ELR (cell line): ENCODE data around the gene YIPF3.
"Not testable (repeated sequence)": the region's sequence is repeated elsewhere in the genome, so short reads cannot be mapped to it uniquely, and the experiment has no call there.

Experiments
- DNase-seq: peaks from one replicate; pipeline ENCODE4 v3.0.0-alpha.2; 2015; ENCODE audit warnings: low read depth

Gene YIPF3

GRCh38 chr6:43509142-43509983, 7.4 kb downstream of the YIPF3 start:
- DNase-seq = peak; percentile 29

DNA sequence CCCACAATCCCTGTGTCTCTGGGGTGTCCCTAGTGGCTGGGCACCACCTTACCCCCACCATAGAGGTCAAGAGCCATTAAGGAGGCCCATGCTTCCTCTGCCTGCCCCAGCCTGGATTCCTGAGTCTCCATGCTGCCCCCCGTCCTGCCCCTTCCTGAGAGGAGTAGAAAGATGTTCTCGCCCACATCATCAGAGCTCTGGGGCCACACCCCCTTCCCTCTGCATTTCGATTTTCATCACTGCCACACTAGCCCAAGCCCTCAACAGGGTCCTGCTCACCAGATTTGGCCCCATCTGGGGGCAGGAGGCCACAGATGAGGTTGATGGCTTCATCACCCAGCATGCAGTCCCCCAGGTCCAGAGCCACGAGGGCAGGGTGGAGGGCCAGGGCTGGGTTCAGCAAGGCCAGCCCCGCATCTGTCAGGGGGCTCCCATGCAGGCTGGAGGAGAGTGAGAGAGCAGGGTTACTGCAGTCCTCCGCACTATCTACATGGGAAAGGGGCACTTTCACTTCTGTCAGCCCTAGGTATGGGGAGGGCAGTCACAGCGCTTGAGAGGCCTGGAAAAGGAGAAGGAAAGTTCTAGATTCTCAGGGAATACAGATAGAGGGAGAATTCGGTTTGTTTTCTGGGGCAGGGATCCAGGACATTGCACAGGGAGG, 8.1 kb downstream of the YIPF3 start:
- no peak for DNase-seq

DNA sequence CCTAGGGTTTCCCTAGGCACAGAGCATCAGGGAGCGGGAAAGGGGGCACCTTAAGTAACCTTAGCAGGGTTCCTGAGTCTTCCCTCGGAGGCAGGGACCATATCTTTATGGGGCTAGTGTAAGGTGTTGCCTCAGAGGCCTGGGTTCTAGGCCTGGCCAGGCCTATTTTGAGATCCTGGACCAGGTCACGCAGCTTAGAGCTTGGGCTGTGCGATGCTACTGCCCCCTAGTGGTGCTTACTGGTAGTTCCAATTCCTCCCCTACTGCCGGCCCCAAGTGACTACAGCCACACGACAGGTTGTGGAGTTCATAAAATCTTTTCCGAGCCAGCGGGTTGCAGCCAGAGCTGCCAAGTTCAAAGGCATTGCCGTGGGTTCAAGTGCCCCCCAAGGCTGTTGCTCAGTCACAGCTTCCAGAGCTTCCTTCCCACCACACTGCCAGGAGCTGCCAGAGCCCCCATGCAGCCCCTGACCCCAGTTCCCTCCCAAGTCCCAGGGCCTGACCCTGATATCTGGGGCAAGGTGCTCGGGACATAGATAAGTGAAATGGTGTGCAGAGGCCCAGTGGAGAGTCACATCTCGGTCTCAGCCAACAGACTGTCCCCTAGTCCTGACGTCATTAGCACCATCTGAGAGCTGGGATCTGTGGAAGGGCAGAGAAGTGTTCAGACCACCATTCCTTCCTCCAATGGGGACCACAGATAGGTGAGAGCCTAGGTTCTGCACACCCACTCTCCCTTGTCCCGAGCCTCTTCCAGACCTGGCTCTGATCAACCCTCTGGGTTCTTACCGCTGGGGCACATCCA, 9.9 kb downstream of the YIPF3 start:
- DNase-seq = peak; percentile 84

DNA sequence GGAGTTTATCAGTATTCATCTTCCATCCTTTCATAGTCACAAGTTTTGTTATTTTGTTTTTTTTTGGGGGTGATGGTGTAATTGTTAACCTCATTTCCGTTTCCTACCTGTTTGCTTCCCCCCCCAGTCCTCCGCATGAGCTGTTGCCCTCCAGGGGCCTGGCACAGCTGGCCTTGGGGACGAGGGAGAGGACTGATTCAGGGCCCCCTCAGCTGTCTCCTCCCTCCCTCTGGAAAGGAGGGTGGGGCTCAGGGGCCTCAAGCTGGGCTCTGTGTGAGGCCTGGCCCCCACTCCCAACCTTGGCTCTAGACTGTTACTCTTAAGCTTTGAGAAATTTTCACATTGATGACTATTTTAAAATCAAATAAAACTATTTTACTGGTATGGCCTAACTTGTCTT, 10.6 kb downstream of the YIPF3 start:
- no peak for DNase-seq

DNA sequence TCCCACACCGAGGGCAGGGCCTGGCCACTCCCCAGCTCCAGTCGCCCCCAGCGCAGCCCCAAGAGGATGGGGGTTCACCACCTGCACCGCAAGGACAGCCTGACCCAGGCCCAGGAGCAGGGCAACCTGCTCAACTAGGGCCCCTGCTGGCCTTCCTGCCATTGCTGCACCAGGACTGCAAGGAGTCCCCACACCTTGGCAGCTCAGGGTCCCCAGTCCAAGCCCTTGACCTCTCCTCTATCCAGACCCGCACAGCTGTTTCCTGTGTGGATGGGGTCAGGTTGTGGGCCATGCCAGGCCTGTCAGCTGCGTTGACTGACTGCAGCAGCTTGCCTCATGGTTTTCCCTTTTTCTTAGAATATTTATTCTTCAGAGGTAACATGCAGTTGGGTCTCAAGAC, 11.0 kb downstream of the YIPF3 start:
- DNase-seq = no peak

- no peak for DNase-seq
Observed at GRCh38 chr6:43504756-43505593, 11.8 kb downstream of the YIPF3 start.

- DNase-seq = no peak
Observed at GRCh38 chr6:43503443-43503842, 13.3 kb downstream of the YIPF3 start.

DNA sequence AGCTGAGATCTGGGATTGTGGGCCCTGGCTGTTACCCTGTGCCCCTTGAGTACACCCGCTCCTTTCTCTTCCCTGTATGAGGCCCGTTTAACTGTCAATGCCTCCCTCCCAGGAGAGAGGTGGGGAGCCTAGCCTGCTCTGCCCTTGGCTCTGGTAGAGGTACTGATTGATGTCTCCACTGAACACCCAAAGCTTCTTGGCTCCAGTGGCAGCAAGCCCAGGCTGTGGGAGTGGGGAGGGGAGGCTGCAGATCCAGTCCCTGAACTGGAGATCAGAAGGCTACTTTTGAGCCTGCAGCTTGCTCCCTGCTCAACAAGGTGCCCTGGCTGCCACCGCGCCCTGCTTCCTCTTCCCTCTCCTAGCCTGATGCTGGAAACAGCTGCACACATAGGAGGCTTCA, 14.1 kb downstream of the YIPF3 start:
- DNase-seq = no peak

- DNase-seq = no peak
Observed at GRCh38 chr6:43500921-43501320, 15.8 kb downstream of the YIPF3 start.

GRCh38 chr6:43499028-43499815, 17.5 kb downstream of the YIPF3 start:
- DNase-seq = no peak

GRCh38 chr6:43498291-43498690, 18.4 kb downstream of the YIPF3 start:
- DNase-seq = not testable (repeated sequence)

DNA sequence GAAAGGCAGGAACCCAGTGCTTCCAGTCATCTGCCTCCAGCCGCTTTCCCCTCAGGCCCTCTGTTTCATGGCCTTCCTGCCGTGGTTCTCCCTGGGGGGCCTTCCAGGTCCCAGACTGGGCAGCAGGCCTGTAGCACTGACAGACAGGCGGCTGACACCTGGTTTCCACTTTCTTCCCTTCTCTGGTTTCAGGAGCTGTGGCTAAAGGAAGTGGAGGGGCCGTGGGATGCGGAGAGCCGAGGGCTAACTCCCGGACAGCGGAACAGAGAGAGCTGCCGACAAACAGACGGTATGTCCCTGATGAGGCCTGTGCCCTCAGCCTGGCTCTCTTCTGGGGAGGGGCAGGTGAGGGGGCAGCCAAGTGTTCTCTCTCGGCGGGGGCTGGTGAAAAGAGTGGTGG, 19.0 kb downstream of the YIPF3 start:
- no peak for DNase-seq

DNA sequence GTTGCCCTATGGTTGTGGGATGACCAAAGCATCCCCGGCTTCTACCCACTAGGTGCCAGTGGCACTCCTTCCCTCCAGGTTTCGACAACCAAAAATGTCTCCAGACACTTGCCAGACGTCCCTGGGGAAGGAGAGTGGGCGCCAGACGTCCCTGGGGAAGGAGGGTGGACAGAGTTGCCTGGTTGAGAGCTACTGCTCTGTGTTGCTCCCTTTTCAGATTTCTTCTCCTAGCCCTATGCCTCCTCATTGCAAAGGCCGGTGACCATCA, 19.7 kb downstream of the YIPF3 start:
- DNase-seq = no peak

DNA sequence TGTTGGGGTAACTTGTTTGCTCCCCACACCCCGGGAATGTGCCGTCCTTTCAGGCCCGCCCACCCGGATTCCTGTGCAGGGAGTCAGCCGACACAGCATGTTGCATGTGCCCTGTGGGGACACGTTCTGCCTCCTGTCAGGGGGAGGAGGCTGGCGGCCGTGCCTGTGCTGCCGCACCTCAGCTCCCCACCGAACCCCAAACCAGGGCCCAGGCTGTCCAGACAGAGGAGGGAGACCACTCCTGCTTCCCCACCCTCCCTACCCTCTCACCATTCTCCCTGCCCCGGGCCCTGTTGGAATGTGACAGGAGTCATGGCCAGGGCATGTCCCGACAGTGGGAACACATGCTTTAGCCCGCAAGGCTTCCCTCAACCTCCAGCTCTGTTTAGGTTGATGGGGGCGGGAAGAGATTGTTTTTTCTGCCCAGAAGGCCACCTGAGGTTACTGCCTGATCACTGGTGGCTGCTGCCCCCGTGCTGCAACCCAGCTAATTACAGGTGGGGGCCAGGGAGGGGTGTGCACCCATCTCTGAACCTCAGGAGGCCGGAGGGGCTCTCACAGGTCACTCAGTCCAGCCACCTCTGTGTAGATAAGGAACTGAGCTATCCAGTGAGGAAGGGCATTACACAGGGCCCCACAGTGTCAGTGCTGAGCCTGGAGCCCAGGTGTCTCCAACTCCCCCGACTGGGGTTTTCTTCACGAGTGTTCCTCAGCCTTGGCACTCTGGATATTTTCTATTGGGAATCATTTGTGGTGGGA, 20.2 kb downstream of the YIPF3 start:
- peak; percentile 89 for DNase-seq

- peak; percentile 77 for DNase-seq
Observed at GRCh38 chr6:43495409-43495941, 21.3 kb downstream of the YIPF3 start.

DNA sequence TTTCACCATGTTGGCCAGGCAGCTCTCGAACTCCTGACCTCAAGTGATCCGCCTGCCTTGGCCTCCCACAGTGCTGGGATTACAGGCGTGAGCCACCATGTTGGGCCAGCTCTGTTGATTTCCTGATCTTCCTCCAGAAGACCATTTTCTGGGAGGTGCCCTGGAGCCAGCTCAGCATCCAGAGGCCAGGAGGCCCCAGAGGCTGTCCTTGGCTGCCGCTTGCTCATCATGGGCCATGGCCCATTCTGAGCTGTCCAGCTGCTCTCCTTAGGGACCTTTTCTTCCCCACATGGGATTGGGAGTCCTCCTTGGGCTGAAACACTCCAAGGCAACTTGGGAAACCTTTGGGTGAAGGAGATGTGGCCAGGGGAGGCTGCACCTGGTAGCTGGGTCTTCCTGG, 22.0 kb downstream of the YIPF3 start:
- no peak for DNase-seq

DNA sequence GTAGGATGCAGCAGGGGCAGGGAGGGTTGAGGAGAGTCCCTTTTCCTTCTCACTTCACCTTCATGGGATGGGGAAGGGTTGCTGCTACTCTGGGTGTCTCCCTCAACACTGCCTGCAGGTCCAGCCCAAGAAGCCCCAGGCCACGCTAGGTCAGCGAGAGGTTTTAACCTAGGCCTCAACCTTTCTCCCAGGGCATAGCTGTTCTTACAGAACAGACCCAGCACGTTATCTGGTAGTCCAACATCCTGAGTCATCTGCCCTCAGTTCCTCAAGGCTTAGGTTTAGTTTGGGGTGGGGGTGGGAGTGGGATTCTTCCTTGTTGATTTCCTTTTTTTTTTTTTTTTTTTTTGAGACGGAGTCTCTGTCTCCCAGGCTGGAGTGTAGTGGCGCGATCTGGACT, 22.4 kb downstream of the YIPF3 start:
- no peak for DNase-seq

- no peak for DNase-seq
Observed at GRCh38 chr6:43493833-43494232, 22.9 kb downstream of the YIPF3 start.

- no peak for DNase-seq
Observed at GRCh38 chr6:43493230-43493629, 23.5 kb downstream of the YIPF3 start.

DNA sequence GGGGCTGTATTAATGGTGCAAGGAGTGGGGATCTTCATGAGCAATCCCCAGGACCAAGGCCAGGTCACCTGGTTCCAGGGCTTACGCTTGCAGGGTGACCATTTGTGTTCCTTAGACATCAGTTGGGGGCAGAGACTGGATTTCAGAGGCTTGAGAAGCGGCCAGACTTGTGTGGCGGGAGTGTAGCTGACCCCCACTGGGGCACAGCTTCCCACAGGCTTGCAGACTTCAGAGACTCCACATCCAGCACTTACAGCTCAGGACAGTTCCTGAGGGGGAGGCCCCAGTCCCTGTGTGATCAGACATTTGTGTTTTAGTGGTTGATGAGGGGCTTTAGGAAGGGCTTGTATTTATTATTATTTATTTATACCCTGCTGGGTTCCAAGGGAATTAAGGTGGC, 24.1 kb downstream of the YIPF3 start:
- DNase-seq = peak; percentile 45
